Jurkat, Clone E6-1 (cell line): Measurements from ENCODE around the gene SLC1A2.

Experiments used
- DNase-seq: peaks from one replicate; pipeline ENCODE4 v3.0.0-alpha.2; 2011; ENCODE audit warnings: low read depth, low spot score
- H3K4me3 ChIP-seq: 2 replicates; pipeline ENCODE4 v1.5.1; 2011; ENCODE audit warnings: mild to moderate bottlenecking, low read length, control low read depth, moderate library complexity

The SLC1A2 gene

GRCh38 chr11:35415487-35415886, 3.9 kb downstream of the SLC1A2 start:
- no peak for DNase-seq
- H3K4me3 ChIP-seq, result no peak overlapping the region

- DNase-seq, result no peak
- H3K4me3 ChIP-seq, result no peak overlapping the region
Observed at GRCh38 chr11:35414776-35415175, 4.6 kb downstream of the SLC1A2 start.

GRCh38 chr11:35414311-35414710, 5.0 kb downstream of the SLC1A2 start:
- H3K4me3 ChIP-seq, result no peak overlapping the region
- DNase-seq, result no peak

GRCh38 chr11:35413598-35413997, 5.8 kb downstream of the SLC1A2 start:
- H3K4me3 ChIP-seq, result no peak overlapping the region
- DNase-seq, result no peak

- H3K4me3 ChIP-seq, result no peak overlapping the region
- no peak for DNase-seq
Observed at GRCh38 chr11:35412285-35412684, 7.1 kb downstream of the SLC1A2 start.

- no peak for DNase-seq
- no peak overlapping the region for H3K4me3 ChIP-seq
Observed at GRCh38 chr11:35407041-35407440, 12.3 kb downstream of the SLC1A2 start.

GRCh38 chr11:35404388-35404775, 15.0 kb downstream of the SLC1A2 start:
- no peak for DNase-seq
- no peak overlapping the region for H3K4me3 ChIP-seq

- no peak for DNase-seq
- H3K4me3 ChIP-seq, result no peak overlapping the region
Observed at GRCh38 chr11:35403765-35404387, 15.5 kb downstream of the SLC1A2 start.

GRCh38 chr11:35402751-35403660, 16.4 kb downstream of the SLC1A2 start:
- no peak for DNase-seq

GRCh38 chr11:35398881-35399280, 20.5 kb downstream of the SLC1A2 start:
- DNase-seq, result no peak
- H3K4me3 ChIP-seq, result no peak overlapping the region

More at GRCh38 chr11:35402751-35403660, 16.4 kb downstream of the SLC1A2 start:
- H3K4me3 ChIP-seq, result no peak overlapping the region

GRCh38 chr11:35394941-35395340, 24.4 kb downstream of the SLC1A2 start:
- H3K4me3 ChIP-seq, result no peak overlapping the region
- DNase-seq, result no peak

GRCh38 chr11:35393098-35393497, 26.3 kb downstream of the SLC1A2 start:
- DNase-seq, result no peak

GRCh38 chr11:35391922-35392688, 27.3 kb downstream of the SLC1A2 start:
- DNase-seq, result peak; percentile 43
- H3K4me3 ChIP-seq, result no peak overlapping the region

More at GRCh38 chr11:35393098-35393497, 26.3 kb downstream of the SLC1A2 start:
- no peak overlapping the region for H3K4me3 ChIP-seq

GRCh38 chr11:35390737-35391682, 28.3 kb downstream of the SLC1A2 start:
- no peak for DNase-seq

GRCh38 chr11:35389897-35390465, 29.4 kb downstream of the SLC1A2 start:
- no peak overlapping the region for H3K4me3 ChIP-seq
- no peak for DNase-seq

More at GRCh38 chr11:35390737-35391682, 28.3 kb downstream of the SLC1A2 start:
- H3K4me3 ChIP-seq, result no peak overlapping the region

- no peak for DNase-seq
- no peak overlapping the region for H3K4me3 ChIP-seq
Observed at GRCh38 chr11:35389112-35389511, 30.2 kb downstream of the SLC1A2 start.

- no peak for DNase-seq
- no peak overlapping the region for H3K4me3 ChIP-seq
Observed at GRCh38 chr11:35388061-35388460, 31.3 kb downstream of the SLC1A2 start.
